Activated naive CD8-positive, alpha-beta T cell treated with anti-CD3 and anti-CD28 coated beads, Interleukin-2, amount 10 ng/mL, durations not matched to agents 7 days and 5 days (primary cell): Measurements from ENCODE around the gene BCORL1. TPM values are rescaled to one million over a fixed set of nuclear protein-coding genes. Genes with fewer than 3 reads are reported as not detected.

Experiments used
- ATAC-seq: fragments of 150-1000 bp; cut with Tn5 transposase; one replicate; pipeline ENCODE4 v1.10.0; 2021; ENCODE audit warnings: low read depth, moderate library complexity
- POLR2A ChIA-PET: fragments of 350-600 bp; sonication (Branson Sonifier 250); formaldehyde crosslinking; loops from one replicate; lab custom pipeline; 2021; ENCODE audit warnings: antibody characterized with exemption; lab: Charles Lee
- DNase-seq: peaks from one replicate; pipeline ENCODE4 v3.0.0; 2021
- H3K27ac Mint-ChIP-seq: one replicate; pipeline ENCODE4 v1.8.0; 2022; ENCODE audit warnings: mild to moderate bottlenecking, mixed read lengths
- H3K27me3 Mint-ChIP-seq: one replicate; pipeline ENCODE4 v1.8.0; 2022; ENCODE audit warnings: mild to moderate bottlenecking, moderate library complexity, mixed read lengths
- H3K36me3 Mint-ChIP-seq: one replicate; pipeline ENCODE4 v1.8.0; 2021; ENCODE audit warnings: mild to moderate bottlenecking, mixed read lengths
- H3K4me1 Mint-ChIP-seq: one replicate; pipeline ENCODE4 v1.8.0; 2021; ENCODE audit warnings: mixed read lengths
- H3K4me3 Mint-ChIP-seq: one replicate; pipeline ENCODE4 v1.8.0; 2022; ENCODE audit warnings: mild to moderate bottlenecking, moderate library complexity, mixed read lengths
- H3K9me3 Mint-ChIP-seq: one replicate; pipeline ENCODE4 v1.8.0; 2021; ENCODE audit warnings: mixed read lengths
- total RNA-seq, 2 experiments: library from RNA; stranded (reverse); gene quantifications; one replicate each; pipeline ENCODE4 v1.2.3, GENCODE V29; 2021

BCORL1 gene
- total RNA-seq, 2 experiments from 2014 or later, result 14.3 to 15.4 TPM

- Mint-ChIP-seq H3K36me3 (no peaks in the 10 kb centered on the region), H3K9me3 (no peaks in the 10 kb centered on the region), H3K4me1 (peaks cover 12% of the 10 kb centered on the region), H3K27me3 (peaks cover 2% of the 10 kb centered on the region), H3K27ac (no peak overlapping the region), H3K4me3 (peak overlapping the region; percentile 61)
- POLR2A ChIA-PET, result interaction anchor here (1.5 kb wide), 1 partner anchor 18 kb away, joined by 7 read pairs; no protein-coding TSS in a partner anchor
- DNase-seq (peak; percentile 31), ATAC-seq (no peak)
Observed at GRCh38 chrX:129979207-129979920, 3.1 kb upstream of the BCORL1 start.

- POLR2A ChIA-PET, result interaction anchor here (1.5 kb wide), 1 partner anchor 19 kb away, joined by 7 read pairs; no protein-coding TSS in a partner anchor
- no peak for ATAC-seq
- Mint-ChIP-seq H3K27ac (no peak overlapping the region), H3K9me3 (no peaks in the 10 kb centered on the region), H3K27me3 (no peaks in the 10 kb centered on the region), H3K4me3 (peak overlapping the region; percentile 60), H3K4me1 (peaks cover 16% of the 10 kb centered on the region), H3K36me3 (no peaks in the 10 kb centered on the region)
- DNase-seq, result peak; percentile 41
Observed at GRCh38 chrX:129980001-129980401, 2.4 kb upstream of the BCORL1 start.

- no peak for ATAC-seq
- Mint-ChIP-seq H3K36me3 (no peaks in the 10 kb centered on the region), H3K9me3 (no peaks in the 10 kb centered on the region), H3K27me3 (no peaks in the 10 kb centered on the region), H3K27ac (no peak overlapping the region), H3K4me3 (no peak overlapping the region), H3K4me1 (peaks cover 20% of the 10 kb centered on the region)
- DNase-seq, result peak; percentile 49
- POLR2A ChIA-PET, result interaction anchor here (3.0 kb wide), 1 partner anchor 19 kb away, joined by 12 read pairs; no protein-coding TSS in a partner anchor
Observed at GRCh38 chrX:129980540-129981199, 1.8 kb upstream of the BCORL1 start.

GRCh38 chrX:129981200-129981553, 1.3 kb upstream of the BCORL1 start:
- Mint-ChIP-seq H3K4me1 (peaks cover 20% of the 10 kb centered on the region), H3K27ac (peak overlapping the region; percentile 70), H3K4me3 (no peak overlapping the region), H3K36me3 (no peaks in the 10 kb centered on the region), H3K9me3 (no peaks in the 10 kb centered on the region), H3K27me3 (no peaks in the 10 kb centered on the region)
- no peak for DNase-seq
- no peak for ATAC-seq
- POLR2A ChIA-PET, result interaction anchor here (3.0 kb wide), 1 partner anchor 20 kb away, joined by 12 read pairs; no protein-coding TSS in a partner anchor

- peak overlapping the region; percentile 63 for H3K27ac Mint-ChIP-seq
- peaks cover 2% of the 10 kb centered on the region for H3K27me3 Mint-ChIP-seq
- H3K36me3 Mint-ChIP-seq, result no peaks in the 10 kb centered on the region
- no peak overlapping the region for H3K4me3 Mint-ChIP-seq
- POLR2A ChIA-PET, result interaction anchor here (1.0 to 3.0 kb wide), 3 partner anchors 20 to 29 kb away, joined by 3 to 12 read pairs (median 4); no protein-coding TSS in a partner anchor
- peaks cover 21% of the 10 kb centered on the region for H3K4me1 Mint-ChIP-seq
- no peaks in the 10 kb centered on the region for H3K9me3 Mint-ChIP-seq
- DNase-seq, result no peak
- no peak for ATAC-seq
Observed at GRCh38 chrX:129981752-129982299, 609 bp upstream of the BCORL1 start.

- ATAC-seq (no peak), DNase-seq (no peak)
- Mint-ChIP-seq H3K27me3 (peaks cover 4% of the 10 kb centered on the region), H3K4me1 (peaks cover 18% of the 10 kb centered on the region), H3K27ac (no peak overlapping the region), H3K9me3 (no peaks in the 10 kb centered on the region), H3K4me3 (no peak overlapping the region), H3K36me3 (no peaks in the 10 kb centered on the region)
- POLR2A ChIA-PET, result interaction anchor here (0.7 to 3.0 kb wide), 4 partner anchors 22 to 58 kb away, joined by 3 to 12 read pairs (median 3); no protein-coding TSS in a partner anchor
Observed at GRCh38 chrX:129983575-129984110, 1.2 kb downstream of the BCORL1 start.

- peaks cover 13% of the 10 kb centered on the region for H3K4me1 Mint-ChIP-seq
- no peak overlapping the region for H3K27ac Mint-ChIP-seq
- no peaks in the 10 kb centered on the region for H3K36me3 Mint-ChIP-seq
- POLR2A ChIA-PET, result no interaction called here
- peak overlapping the region; percentile 75 for H3K4me3 Mint-ChIP-seq
- no peaks in the 10 kb centered on the region for H3K9me3 Mint-ChIP-seq
- DNase-seq (peak; percentile 56), ATAC-seq (no peak)
- H3K27me3 Mint-ChIP-seq, result peaks cover 4% of the 10 kb centered on the region
Observed at GRCh38 chrX:129984111-129984958, 1.9 kb downstream of the BCORL1 start.

GRCh38 chrX:129987871-129988270, 5.4 kb downstream of the BCORL1 start:
- Mint-ChIP-seq H3K4me1 (peaks cover 13% of the 10 kb centered on the region), H3K4me3 (no peak overlapping the region), H3K36me3 (no peaks in the 10 kb centered on the region), H3K27ac (no peak overlapping the region), H3K27me3 (peaks cover 4% of the 10 kb centered on the region), H3K9me3 (no peaks in the 10 kb centered on the region)
- ATAC-seq (no peak), DNase-seq (no peak)
- POLR2A ChIA-PET, result no interaction called here

- ATAC-seq (no peak), DNase-seq (no peak)
- Mint-ChIP-seq H3K9me3 (no peaks in the 10 kb centered on the region), H3K27ac (no peak overlapping the region), H3K4me1 (peaks cover 3% of the 10 kb centered on the region), H3K27me3 (no peaks in the 10 kb centered on the region), H3K36me3 (no peaks in the 10 kb centered on the region), H3K4me3 (no peak overlapping the region)
- POLR2A ChIA-PET, result no interaction called here
Observed at GRCh38 chrX:129992181-129992580, 9.7 kb downstream of the BCORL1 start.

- Mint-ChIP-seq H3K27ac (no peak overlapping the region), H3K27me3 (no peaks in the 10 kb centered on the region), H3K36me3 (no peaks in the 10 kb centered on the region), H3K4me1 (peaks cover 5% of the 10 kb centered on the region), H3K4me3 (no peak overlapping the region), H3K9me3 (no peaks in the 10 kb centered on the region)
- DNase-seq, result no peak
- POLR2A ChIA-PET, result no interaction called here
- no peak for ATAC-seq
Observed at GRCh38 chrX:129996120-129996519, 13.7 kb downstream of the BCORL1 start.

- Mint-ChIP-seq H3K36me3 (no peaks in the 10 kb centered on the region), H3K4me1 (peaks cover 15% of the 10 kb centered on the region)
Observed at GRCh38 chrX:129997086-129997485, 14.7 kb downstream of the BCORL1 start.

GRCh38 chrX:129998021-129998420, 15.6 kb downstream of the BCORL1 start:
- POLR2A ChIA-PET, result no interaction called here

More at GRCh38 chrX:129997086-129997485, 14.7 kb downstream of the BCORL1 start:
- POLR2A ChIA-PET, result no interaction called here
- Mint-ChIP-seq H3K9me3 (no peaks in the 10 kb centered on the region), H3K27me3 (no peaks in the 10 kb centered on the region), H3K27ac (no peak overlapping the region), H3K4me3 (no peak overlapping the region)
- DNase-seq (no peak), ATAC-seq (no peak)

More at GRCh38 chrX:129998021-129998420, 15.6 kb downstream of the BCORL1 start:
- Mint-ChIP-seq H3K4me3 (no peak overlapping the region), H3K27me3 (no peaks in the 10 kb centered on the region), H3K27ac (no peak overlapping the region), H3K4me1 (peaks cover 20% of the 10 kb centered on the region), H3K9me3 (no peaks in the 10 kb centered on the region), H3K36me3 (peaks cover 2% of the 10 kb centered on the region)
- DNase-seq, result no peak
- no peak for ATAC-seq
